NCI-H1092 (cell line): ENCODE data around the gene VANGL2.

ENCODE experiments used
- DNase-seq: peaks from one replicate; lab custom pipeline; 2025; lab: John Stamatoyannopoulos, UW

The VANGL2 gene

GRCh38 chr1:160459687-160460086, 59.3 kb downstream of the VANGL2 start:
- no peak for DNase-seq

- DNase-seq: no peak
These were observed 59.9 kb downstream of the VANGL2 start for GRCh38 chr1:160460214-160460642.

- no peak for DNase-seq
These were observed 60.4 kb downstream of the VANGL2 start for GRCh38 chr1:160460683-160461287.

- DNase-seq: no peak
These were observed 64.8 kb downstream of the VANGL2 start for GRCh38 chr1:160465123-160465522.

- no peak for DNase-seq
These were observed 66.6 kb downstream of the VANGL2 start for GRCh38 chr1:160466961-160467360.

GRCh38 chr1:160467576-160467975, 67.2 kb downstream of the VANGL2 start:
- DNase-seq: no peak

GRCh38 chr1:160471253-160471652, 70.9 kb downstream of the VANGL2 start:
- DNase-seq: no peak

- DNase-seq: no peak
These were observed 71.7 kb downstream of the VANGL2 start for GRCh38 chr1:160472112-160472511.

- DNase-seq: no peak
These were observed 74.3 kb downstream of the VANGL2 start for GRCh38 chr1:160474392-160475242.
